HL-60 (cell line): ENCODE data around the gene ARMC10.

Experiments used
- DNase-seq, 2 experiments: peaks; one replicate each; pipeline ENCODE4 v3.0.0-alpha.2; 2010 to 2020; ENCODE audit warnings: low read depth in 1 of 2, low spot score in 1 of 2
- H3K27ac ChIP-seq: fragments of 250-450 bp; sonication (Bioruptor Pico); replicated peaks from 2 replicates; pipeline ENCODE4 v1.5.1; 2020; ENCODE audit warnings: mild to moderate bottlenecking, moderate library complexity
- H3K27me3 ChIP-seq: fragments of 250-450 bp; sonication (Bioruptor Pico); 2 replicates; pipeline ENCODE4 v1.5.1; 2021; ENCODE audit warnings: mild to moderate bottlenecking, moderate library complexity; ENCODE audit not compliant: insufficient read depth, poor library complexity, severe bottlenecking
- H3K4me3 ChIP-seq: replicated peaks from 2 replicates; pipeline ENCODE4 v1.5.1; 2011; ENCODE audit warnings: mild to moderate bottlenecking, control low read depth, low read length; ENCODE audit not compliant: insufficient read depth
- CTCF ChIP-seq: IDR thresholded peaks from one replicate; pipeline ENCODE4 v1.5.1; 2011; ENCODE audit warnings: low read length, control low read depth, inconsistent platforms; ENCODE audit not compliant: insufficient read depth
- GABPA ChIP-seq: IDR thresholded peaks from 2 replicates; pipeline ENCODE4 v1.6.1; 2012; ENCODE audit warnings: low read depth
- POLR2AphosphoS5 ChIP-seq: IDR thresholded peaks from 2 replicates; pipeline ENCODE4 v1.6.1; 2012; ENCODE audit warnings: low read depth
- SPI1 ChIP-seq: IDR thresholded peaks from 2 replicates; pipeline ENCODE4 v1.6.1; 2012; ENCODE audit warnings: low read depth, mild to moderate bottlenecking, borderline replicate concordance
- TF ChIP-seq, protein P1 (sequence below): IDR thresholded peaks from 2 replicates; pipeline ENCODE4 v1.6.1; 2012; ENCODE audit warnings: low read depth; ENCODE audit not compliant: insufficient replicate concordance

The ARMC10 gene

GRCh38 chr7:103116991-103117390, 42.1 kb downstream of the ARMC10 start:
- Histone ChIP-seq H3K4me3 (no peak overlapping the region), H3K27me3 (no peaks in the 10 kb centered on the region), H3K27ac (no peak overlapping the region)
- DNase-seq, result no peak
- no peak for TF ChIP-seq GABPA
- TF ChIP-seq SPI1, result no peak
- TF ChIP-seq CTCF, result no peak
- TF ChIP-seq, protein P1, sequence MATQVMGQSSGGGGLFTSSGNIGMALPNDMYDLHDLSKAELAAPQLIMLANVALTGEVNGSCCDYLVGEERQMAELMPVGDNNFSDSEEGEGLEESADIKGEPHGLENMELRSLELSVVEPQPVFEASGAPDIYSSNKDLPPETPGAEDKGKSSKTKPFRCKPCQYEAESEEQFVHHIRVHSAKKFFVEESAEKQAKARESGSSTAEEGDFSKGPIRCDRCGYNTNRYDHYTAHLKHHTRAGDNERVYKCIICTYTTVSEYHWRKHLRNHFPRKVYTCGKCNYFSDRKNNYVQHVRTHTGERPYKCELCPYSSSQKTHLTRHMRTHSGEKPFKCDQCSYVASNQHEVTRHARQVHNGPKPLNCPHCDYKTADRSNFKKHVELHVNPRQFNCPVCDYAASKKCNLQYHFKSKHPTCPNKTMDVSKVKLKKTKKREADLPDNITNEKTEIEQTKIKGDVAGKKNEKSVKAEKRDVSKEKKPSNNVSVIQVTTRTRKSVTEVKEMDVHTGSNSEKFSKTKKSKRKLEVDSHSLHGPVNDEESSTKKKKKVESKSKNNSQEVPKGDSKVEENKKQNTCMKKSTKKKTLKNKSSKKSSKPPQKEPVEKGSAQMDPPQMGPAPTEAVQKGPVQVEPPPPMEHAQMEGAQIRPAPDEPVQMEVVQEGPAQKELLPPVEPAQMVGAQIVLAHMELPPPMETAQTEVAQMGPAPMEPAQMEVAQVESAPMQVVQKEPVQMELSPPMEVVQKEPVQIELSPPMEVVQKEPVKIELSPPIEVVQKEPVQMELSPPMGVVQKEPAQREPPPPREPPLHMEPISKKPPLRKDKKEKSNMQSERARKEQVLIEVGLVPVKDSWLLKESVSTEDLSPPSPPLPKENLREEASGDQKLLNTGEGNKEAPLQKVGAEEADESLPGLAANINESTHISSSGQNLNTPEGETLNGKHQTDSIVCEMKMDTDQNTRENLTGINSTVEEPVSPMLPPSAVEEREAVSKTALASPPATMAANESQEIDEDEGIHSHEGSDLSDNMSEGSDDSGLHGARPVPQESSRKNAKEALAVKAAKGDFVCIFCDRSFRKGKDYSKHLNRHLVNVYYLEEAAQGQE, result no peak
- TF ChIP-seq POLR2AphosphoS5, result no peak

GRCh38 chr7:103117465-103117864, 42.5 kb downstream of the ARMC10 start:
- Histone ChIP-seq H3K27me3 (no peaks in the 10 kb centered on the region), H3K4me3 (no peak overlapping the region), H3K27ac (no peak overlapping the region)
- no peak for DNase-seq
- TF ChIP-seq GABPA (no peak), SPI1 (no peak)
- TF ChIP-seq, protein P1, result no peak

GRCh38 chr7:103119791-103120291, 44.9 kb downstream of the ARMC10 start:
- TF ChIP-seq CTCF (no peak), SPI1 (no peak), POLR2AphosphoS5 (no peak)
- TF ChIP-seq, protein P1, result no peak

More at GRCh38 chr7:103119791-103120291, 44.9 kb downstream of the ARMC10 start:
- Histone ChIP-seq H3K27me3 (no peaks in the 10 kb centered on the region), H3K27ac (no peak overlapping the region), H3K4me3 (no peak overlapping the region)
- DNase-seq, result no peak
